K562 (cell line): ENCODE measurements around the gene UBE2N. TPM values are rescaled to one million over a fixed set of nuclear protein-coding genes. Genes with fewer than 3 reads are reported as not detected.
A peak's percentile ranks its signal among the peaks of the same experiment; 100 is the strongest.

Source experiments
- CEBPZ ChIP-seq: fragments of 150-350 bp; IDR thresholded peaks from 2 replicates; pipeline ENCODE4 v1.6.1; 2014; ENCODE audit warnings: low read depth, mild to moderate bottlenecking, low read length, borderline replicate concordance
- CREB1 ChIP-seq, 2 experiments: sonication (generic) in 1 of 2; formaldehyde crosslinking in 1 of 2; IDR thresholded peaks; 2 replicates each; pipeline versions ENCODE4 v1.6.1 to v1.8.0; 2012 to 2022; ENCODE audit warnings: inconsistent platforms in 1 of 2, mild to moderate bottlenecking in 1 of 2, missing genetic modification reagents in 1 of 2, moderate library complexity in 1 of 2
- ELF4 ChIP-seq: fragments of 450-650 bp; formaldehyde crosslinking; IDR thresholded peaks from 2 replicates; pipeline ENCODE4 v1.4.0; 2022; ENCODE audit warnings: missing genetic modification characterization
- EZH2 ChIP-seq: IDR thresholded peaks from 2 replicates; pipeline ENCODE4 v1.6.1; 2012; ENCODE audit warnings: low read depth, mild to moderate bottlenecking, inconsistent platforms, low read length, borderline replicate concordance
- FOS ChIP-seq: IDR thresholded peaks from 3 replicates; pipeline ENCODE4 v1.6.1; 2011; ENCODE audit not compliant: insufficient read length; ENCODE audit errors: extremely low read depth
- HDAC8 ChIP-seq: fragments of 450-650 bp; IDR thresholded peaks from 2 replicates; pipeline ENCODE4 v1.6.1; 2016; ENCODE audit warnings: mild to moderate bottlenecking, missing genetic modification characterization, moderate library complexity, missing compliant biosample characterization
- HEY1 ChIP-seq: fragments of 250-450 bp; sonication (Bioruptor Pico); IDR thresholded peaks from 2 replicates; pipeline ENCODE4 v1.5.0; 2020; ENCODE audit warnings: mild to moderate bottlenecking, moderate library complexity, borderline replicate concordance
- KLF10 ChIP-seq: fragments of 250-450 bp; sonication (Bioruptor Pico); IDR thresholded peaks from 2 replicates; pipeline ENCODE4 v1.6.1; 2021; ENCODE audit warnings: matching md5 sums
- NELFE ChIP-seq: IDR thresholded peaks from 2 replicates; pipeline ENCODE4 v1.6.1; 2011; ENCODE audit warnings: mild to moderate bottlenecking; ENCODE audit not compliant: insufficient read depth, insufficient read length
- RFX5 ChIP-seq: IDR thresholded peaks from 2 replicates; pipeline ENCODE4 v1.6.1; 2011; ENCODE audit warnings: low read depth, mild to moderate bottlenecking, improper control_type of control experiment, low read length
- SREBF1 ChIP-seq: fragments of 150-350 bp; IDR thresholded peaks from 2 replicates; pipeline ENCODE4 v1.6.1; 2014; ENCODE audit warnings: antibody characterized with exemption, low read depth, low read length, borderline replicate concordance
- U2AF1 ChIP-seq: fragments of 200-400 bp; formaldehyde crosslinking; optimal IDR thresholded peaks from 2 replicates; pipeline ENCODE3; 2017; ENCODE audit warnings: mild to moderate bottlenecking, low read depth, low read length, moderate library complexity
- ZNF175 ChIP-seq: fragments of 200-800 bp; sonication (Bioruptor generic); IDR thresholded peaks from 2 replicates; pipeline ENCODE4 v1.6.1; 2016; ENCODE audit warnings: low read depth, mild to moderate bottlenecking, missing genetic modification characterization, missing compliant biosample characterization
- ZNF263 ChIP-seq: sonication (generic); formaldehyde crosslinking; IDR thresholded peaks from 2 replicates; pipeline ENCODE4 v1.8.0; 2022; ENCODE audit warnings: mild to moderate bottlenecking, missing genetic modification reagents, borderline replicate concordance
- ZNF431 ChIP-seq: sonication (generic); formaldehyde crosslinking; IDR thresholded peaks from 2 replicates; pipeline ENCODE4 v1.8.0; 2022; ENCODE audit warnings: mild to moderate bottlenecking, missing genetic modification reagents
- ZNF764 ChIP-seq: fragments of 250-450 bp; sonication (Bioruptor Pico); IDR thresholded peaks from 2 replicates; pipeline ENCODE4 v1.4.0; 2020; ENCODE audit warnings: low read depth, mild to moderate bottlenecking, moderate library complexity
- ZNF766 ChIP-seq: fragments of 200-800 bp; sonication (Bioruptor generic); conservative IDR thresholded peaks from 2 replicates; pipeline ENCODE4 v1.6.1; 2016; ENCODE audit warnings: missing genetic modification characterization, missing compliant biosample characterization
- polyA plus RNA-seq, 8 experiments: library from polyadenylated mRNA; depleted of rRNA in 4 of 8; stranded (reverse) in 5 of 8; unstranded in 3 of 8; fragments of >200 nt; fragmentation: Nextera tagmentation in 2 of 8; fragmentation: Illumina TruSeq in 1 of 8; extraction: Ambion mirVana in 2 of 8; extraction: Trizol in 1 of 8; gene quantifications; 2 replicates each; pipeline versions ENCODE4 v1.2.1 to v1.2.3, GENCODE V29; 2011 to 2014; ENCODE audit warnings: inconsistent platforms in 1 of 8, missing spikeins in 1 of 8
- total RNA-seq, 7 experiments: library from RNA; depleted of rRNA in 6 of 7; stranded (reverse); fragments of >200 nt in 6 of 7; fragmentation: Illumina TruSeq in 2 of 7; extraction: Trizol in 2 of 7; gene quantifications; 2 replicates each; pipeline versions ENCODE4 v1.2.1 to v1.2.3, GENCODE V29; 2011 to 2021; ENCODE audit warnings: low replicate concordance in 1 of 7
- TF ChIP-seq, protein P1 (sequence below): sonication (generic); formaldehyde crosslinking; IDR thresholded peaks from 2 replicates; pipeline ENCODE4 v1.8.1; 2023; ENCODE audit warnings: mild to moderate bottlenecking, missing genetic modification reagents
- TF ChIP-seq, protein P2 (sequence below): fragments of 250-450 bp; sonication (Bioruptor Pico); IDR thresholded peaks from 2 replicates; pipeline ENCODE4 v1.4.0; 2020; ENCODE audit warnings: borderline replicate concordance
- TF ChIP-seq, protein P3 (sequence below), 2 experiments: fragments of 450-650 bp in 1 of 2; sonication (generic) in 1 of 2; formaldehyde crosslinking in 1 of 2; IDR thresholded peaks in 1 of 2; conservative IDR thresholded peaks in 1 of 2; 2 replicates each; pipeline versions ENCODE4 v1.6.1 to v1.8.1; 2016 to 2023; ENCODE audit warnings: mild to moderate bottlenecking in 2 of 2, moderate library complexity in 2 of 2, inconsistent platforms in 1 of 2, missing genetic modification reagents in 1 of 2

The UBE2N gene
- total and polyA plus RNA-seq, 9 of the 15 experiments (the other 6 are each of a cell fraction or from before 2014, with no cell fraction given): 189 to 826 (median 260) TPM

DNA sequence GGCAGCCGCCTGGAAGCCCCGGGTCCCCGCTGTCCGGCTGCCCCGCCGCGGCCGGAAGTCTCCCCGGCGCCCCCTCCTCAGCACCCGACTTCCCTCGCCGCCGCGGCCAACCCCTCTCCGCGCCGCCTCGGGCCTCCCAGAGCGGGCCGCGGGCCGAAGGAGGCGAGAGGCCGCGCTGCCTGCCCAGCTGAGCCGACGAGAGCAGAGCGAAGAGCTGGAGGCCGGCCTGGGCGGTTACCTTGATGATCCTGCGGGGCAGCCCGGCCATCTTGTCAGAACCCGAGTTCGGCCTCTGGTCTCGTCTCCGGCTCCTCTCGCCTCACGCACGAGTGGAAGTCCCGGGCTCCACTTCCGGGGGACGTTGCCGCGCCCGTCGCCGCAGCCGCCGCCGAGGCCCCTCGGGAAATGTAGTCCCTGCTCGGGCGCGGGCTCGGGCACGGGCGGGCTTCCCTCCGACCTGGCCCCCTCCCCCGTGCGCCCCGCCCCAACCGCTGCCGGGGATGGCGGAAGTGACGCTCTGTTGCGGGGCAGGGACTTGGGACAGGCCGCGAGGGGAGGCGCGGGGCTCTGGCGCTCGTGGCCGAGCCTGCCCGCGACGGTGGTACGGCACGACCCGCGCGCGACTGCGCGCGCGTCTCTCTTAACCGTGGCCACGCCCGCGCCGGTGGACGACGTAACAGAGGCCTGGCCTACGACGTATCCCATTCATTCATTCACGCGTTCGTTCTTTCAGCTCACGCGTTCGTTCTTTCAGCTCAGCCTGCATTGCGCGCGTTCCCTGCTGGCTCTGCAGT is at the start of gene UBE2N (continued):
- TF ChIP-seq ZNF175: no peak
- no peak for TF ChIP-seq EZH2
- peak; percentile 88 for TF ChIP-seq CREB1 (IDR thresholded peaks at IDR 0.05)
- TF ChIP-seq CREB1 (CRISPR knock-in tag; IDR thresholded peaks at IDR 0.05): peak; percentile 89
- TF ChIP-seq ZNF764 (CRISPR knock-in tag): no peak
- TF ChIP-seq HDAC8: no peak
- TF ChIP-seq KLF10 (CRISPR knock-in tag): no peak
- peak; percentile 64 for TF ChIP-seq RFX5
- no peak for TF ChIP-seq ZNF263
- TF ChIP-seq, protein P1, sequence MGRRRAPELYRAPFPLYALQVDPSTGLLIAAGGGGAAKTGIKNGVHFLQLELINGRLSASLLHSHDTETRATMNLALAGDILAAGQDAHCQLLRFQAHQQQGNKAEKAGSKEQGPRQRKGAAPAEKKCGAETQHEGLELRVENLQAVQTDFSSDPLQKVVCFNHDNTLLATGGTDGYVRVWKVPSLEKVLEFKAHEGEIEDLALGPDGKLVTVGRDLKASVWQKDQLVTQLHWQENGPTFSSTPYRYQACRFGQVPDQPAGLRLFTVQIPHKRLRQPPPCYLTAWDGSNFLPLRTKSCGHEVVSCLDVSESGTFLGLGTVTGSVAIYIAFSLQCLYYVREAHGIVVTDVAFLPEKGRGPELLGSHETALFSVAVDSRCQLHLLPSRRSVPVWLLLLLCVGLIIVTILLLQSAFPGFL (CRISPR knock-in tag): no peak
- no peak for TF ChIP-seq NELFE
- no peak for TF ChIP-seq HEY1 (CRISPR knock-in tag)
- TF ChIP-seq, protein P2, sequence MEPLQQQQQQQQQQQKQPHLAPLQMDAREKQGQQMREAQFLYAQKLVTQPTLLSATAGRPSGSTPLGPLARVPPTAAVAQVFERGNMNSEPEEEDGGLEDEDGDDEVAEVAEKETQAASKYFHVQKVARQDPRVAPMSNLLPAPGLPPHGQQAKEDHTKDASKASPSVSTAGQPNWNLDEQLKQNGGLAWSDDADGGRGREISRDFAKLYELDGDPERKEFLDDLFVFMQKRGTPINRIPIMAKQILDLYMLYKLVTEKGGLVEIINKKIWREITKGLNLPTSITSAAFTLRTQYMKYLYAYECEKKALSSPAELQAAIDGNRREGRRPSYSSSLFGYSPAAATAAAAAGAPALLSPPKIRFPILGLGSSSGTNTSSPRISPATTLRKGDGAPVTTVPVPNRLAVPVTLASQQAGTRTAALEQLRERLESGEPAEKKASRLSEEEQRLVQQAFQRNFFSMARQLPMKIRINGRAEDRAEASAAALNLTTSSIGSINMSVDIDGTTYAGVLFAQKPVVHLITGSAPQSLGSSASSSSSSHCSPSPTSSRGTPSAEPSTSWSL (CRISPR knock-in tag): peak; percentile 67; the same call in 1 of the 2 replicates
- no peak for TF ChIP-seq U2AF1
- TF ChIP-seq FOS: no peak
- TF ChIP-seq SREBF1: no peak
- TF ChIP-seq, protein P3, sequence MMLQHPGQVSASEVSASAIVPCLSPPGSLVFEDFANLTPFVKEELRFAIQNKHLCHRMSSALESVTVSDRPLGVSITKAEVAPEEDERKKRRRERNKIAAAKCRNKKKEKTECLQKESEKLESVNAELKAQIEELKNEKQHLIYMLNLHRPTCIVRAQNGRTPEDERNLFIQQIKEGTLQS (IDR thresholded peaks at IDR 0.05): no peak
- TF ChIP-seq, protein P3 (CRISPR knock-in tag; conservative IDR thresholded peaks at IDR 0.05): no peak
- peak; percentile 49; the same call in 1 of the 2 replicates for TF ChIP-seq ZNF766 (CRISPR knock-in tag)
- no peak for TF ChIP-seq CEBPZ
- no peak for TF ChIP-seq ZNF431
- TF ChIP-seq ELF4: 0 out of 2 replicates have a peak, but pooled peaks have one; percentile 41
